LHCN-M2 (cell line): ENCODE measurements around the gene ABCG8. TPM values are rescaled to one million over a fixed set of nuclear protein-coding genes. Genes with fewer than 3 reads are reported as not detected.
"Not testable (repeated sequence)": the region's sequence is repeated elsewhere in the genome, so short reads cannot be mapped to it uniquely, and the experiment has no call there.

Experiments
- DNase-seq: peaks from one replicate; pipeline ENCODE4 v3.0.0-alpha.2; 2012; ENCODE audit warnings: low read depth
- total RNA-seq: library from RNA; depleted of rRNA; stranded (reverse); fragments of >200 nt; gene quantifications from 2 replicates; pipeline ENCODE4 v1.2.3, GENCODE V29; 2014; rRNA removed

ABCG8 gene
- total RNA-seq, 1 experiment from 2014 or later: not detected

- DNase-seq: not testable (repeated sequence)
These were observed 72.5 kb downstream of the ABCG8 start for GRCh38 chr2:43911136-43911790.

DNA sequence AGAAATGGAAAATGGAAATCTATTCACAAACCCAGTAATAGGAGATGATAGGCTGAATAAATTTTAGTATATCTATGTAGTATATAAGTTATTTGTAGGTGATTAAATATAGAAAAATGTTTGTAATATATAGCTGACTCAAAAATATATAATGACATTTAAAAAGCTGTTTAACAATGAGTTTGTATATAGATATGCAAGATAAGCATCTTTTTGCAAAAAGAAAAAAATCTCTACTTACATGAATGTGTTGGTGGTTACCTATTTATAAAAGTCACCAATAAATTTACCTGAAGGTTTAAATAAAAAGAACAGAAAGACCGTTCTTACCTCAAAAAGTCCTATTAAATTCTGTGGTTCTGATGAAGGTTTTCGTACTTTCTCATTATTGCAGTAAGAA is 85.7 kb downstream of the ABCG8 start:
- no peak for DNase-seq

- no peak for DNase-seq
These were observed 86.7 kb downstream of the ABCG8 start for GRCh38 chr2:43925431-43925830.

DNA sequence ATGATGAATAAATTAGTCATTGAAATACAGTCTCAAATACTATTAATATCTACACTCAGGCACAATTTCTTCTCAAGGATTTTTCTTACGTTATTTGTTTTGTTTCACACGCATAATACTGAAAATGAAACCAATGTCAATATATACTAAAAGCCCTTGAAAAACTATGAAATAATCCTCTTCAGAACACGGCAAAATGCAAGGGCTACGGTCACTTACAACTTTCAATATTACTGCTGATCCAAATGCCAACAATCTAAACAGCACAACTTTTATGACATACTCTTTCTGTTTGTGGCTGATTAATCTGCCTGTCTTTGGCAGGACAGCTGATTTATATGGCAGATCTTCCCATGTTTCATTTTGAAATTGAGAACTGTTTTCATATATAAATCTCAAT is 88.7 kb downstream of the ABCG8 start:
- DNase-seq: no peak

- no peak for DNase-seq
These were observed 92.5 kb downstream of the ABCG8 start for GRCh38 chr2:43931293-43931692.

Other genes with a start within 250 kb of the ABCG8 start
- gene THADA, start 242.9 kb upstream of the ABCG8 start, total RNA-seq: 16.4 and 20.2 TPM in 2 replicates
- 1.1 and 2.8 TPM in 2 replicates for gene PLEKHH2, start 201.7 kb upstream of the ABCG8 start, total RNA-seq
- 0.29 TPM in 1 of 2 replicates, not detected in the other for gene C1GALT1C1L, start 162.5 kb upstream of the ABCG8 start, total RNA-seq
- gene DYNC2LI1, start 64.9 kb upstream of the ABCG8 start, total RNA-seq: 20.9 and 21.8 TPM in 2 replicates
- not detected in 2 replicates for gene ABCG5, start 132 bp upstream of the ABCG8 start, total RNA-seq
- 62.1 and 71.7 TPM in 2 replicates for gene LRPPRC, start 157.0 kb downstream of the ABCG8 start, total RNA-seq